Activated T-helper 17 cell treated with anti-CD3 and anti-CD28 coated beads, Interleukin-2, amount 50 U/mL, for 72 hours (primary cell): ENCODE measurements around the gene ZNRF2. TPM values are rescaled to one million over a fixed set of nuclear protein-coding genes. Genes with fewer than 3 reads are reported as not detected.

Experiments
- ATAC-seq: fragments of 150-1000 bp; cut with Tn5 transposase; replicated peaks from 2 replicates; pipeline ENCODE4 v1.10.0; 2021; ENCODE audit warnings: mild to moderate bottlenecking, moderate library complexity
- H3K27ac Mint-ChIP-seq: one replicate; pipeline ENCODE4 v1.8.0; 2022; ENCODE audit warnings: mixed read lengths
- H3K27me3 Mint-ChIP-seq: one replicate; pipeline ENCODE4 v1.8.0; 2022; ENCODE audit warnings: mixed read lengths
- H3K36me3 Mint-ChIP-seq: one replicate; pipeline ENCODE4 v1.8.0; 2022; ENCODE audit warnings: low read depth, mild to moderate bottlenecking, mixed read lengths
- H3K4me1 Mint-ChIP-seq: one replicate; pipeline ENCODE4 v1.8.0; 2022; ENCODE audit warnings: mixed read lengths
- H3K4me3 Mint-ChIP-seq: one replicate; pipeline ENCODE4 v1.8.0; 2022; ENCODE audit warnings: mild to moderate bottlenecking, mixed read lengths
- H3K9me3 Mint-ChIP-seq: one replicate; pipeline ENCODE4 v1.8.0; 2022; ENCODE audit warnings: mixed read lengths
- total RNA-seq, 2 donors: library from RNA; stranded (reverse); gene quantifications; one replicate each; pipeline ENCODE4 v1.2.3, GENCODE V29; 2022

ZNRF2 gene
- total RNA-seq = 1 to 10 TPM; 6.7 to 9.8 TPM

- H3K9me3 Mint-ChIP-seq = no peaks in the 10 kb centered on the region
- peak within 1 kb of the TSS; percentile 73 for H3K27ac Mint-ChIP-seq
- peaks cover 8% of the 10 kb centered on the region for H3K36me3 Mint-ChIP-seq
- peaks cover 36% of the 10 kb centered on the region for H3K4me1 Mint-ChIP-seq
- ATAC-seq = peak; percentile 94
- peak within 1 kb of the TSS; percentile 79 for H3K4me3 Mint-ChIP-seq
- H3K27me3 Mint-ChIP-seq = no peaks in the 10 kb centered on the region
Measured at GRCh38 chr7:30284298-30285066, at the start of gene ZNRF2. Gene ZNRF2, plus strand, starts transcription at chr7:30284597. Its CDS starts 761 bp downstream, at chr7:30285358.

- Mint-ChIP-seq H3K9me3 (no peaks in the 10 kb centered on the region), H3K36me3 (no peaks in the 10 kb centered on the region), H3K4me1 (peaks cover 8% of the 10 kb centered on the region), H3K27me3 (peaks cover 7% of the 10 kb centered on the region), H3K4me3 (no peak overlapping the region), H3K27ac (no peak overlapping the region)
- ATAC-seq = no peak
Measured at GRCh38 chr7:30237271-30237695, 47.1 kb upstream of the ZNRF2 start.

GRCh38 chr7:30238721-30239441 is 45.5 kb upstream of the ZNRF2 start:
- Mint-ChIP-seq H3K36me3 (no peaks in the 10 kb centered on the region), H3K4me1 (peaks cover 8% of the 10 kb centered on the region), H3K4me3 (peak overlapping the region; percentile 7), H3K27me3 (peaks cover 7% of the 10 kb centered on the region), H3K27ac (peak overlapping the region; percentile 77), H3K9me3 (no peaks in the 10 kb centered on the region)
- ATAC-seq = peak; percentile 92

- Mint-ChIP-seq H3K27ac (no peak overlapping the region), H3K4me1 (peaks cover 8% of the 10 kb centered on the region), H3K36me3 (no peaks in the 10 kb centered on the region), H3K9me3 (no peaks in the 10 kb centered on the region), H3K27me3 (peaks cover 7% of the 10 kb centered on the region), H3K4me3 (no peak overlapping the region)
- ATAC-seq = peak; percentile 28
Measured at GRCh38 chr7:30240106-30240800, 44.1 kb upstream of the ZNRF2 start.

- Mint-ChIP-seq H3K4me1 (peaks cover 8% of the 10 kb centered on the region), H3K27me3 (peaks cover 7% of the 10 kb centered on the region), H3K9me3 (no peaks in the 10 kb centered on the region), H3K4me3 (no peak overlapping the region), H3K36me3 (no peaks in the 10 kb centered on the region), H3K27ac (no peak overlapping the region)
- ATAC-seq = no peak
Measured at GRCh38 chr7:30241767-30242166, 42.6 kb upstream of the ZNRF2 start.

GRCh38 chr7:30244340-30244739 is 40.1 kb upstream of the ZNRF2 start:
- Mint-ChIP-seq H3K4me1 (peaks cover 7% of the 10 kb centered on the region), H3K27ac (no peak overlapping the region), H3K9me3 (no peaks in the 10 kb centered on the region), H3K36me3 (no peaks in the 10 kb centered on the region), H3K27me3 (peaks cover 7% of the 10 kb centered on the region), H3K4me3 (no peak overlapping the region)
- ATAC-seq = peak; percentile 37

- Mint-ChIP-seq H3K36me3 (no peaks in the 10 kb centered on the region), H3K9me3 (no peaks in the 10 kb centered on the region), H3K4me3 (no peak overlapping the region), H3K27ac (no peak overlapping the region), H3K4me1 (peaks cover 3% of the 10 kb centered on the region), H3K27me3 (peaks cover 4% of the 10 kb centered on the region)
- ATAC-seq = no peak
Measured at GRCh38 chr7:30245913-30246312, 38.5 kb upstream of the ZNRF2 start.

GRCh38 chr7:30246392-30246791 is 38.0 kb upstream of the ZNRF2 start:
- Mint-ChIP-seq H3K4me1 (peaks cover 3% of the 10 kb centered on the region), H3K9me3 (no peaks in the 10 kb centered on the region), H3K27ac (no peak overlapping the region), H3K36me3 (no peaks in the 10 kb centered on the region), H3K4me3 (no peak overlapping the region), H3K27me3 (peaks cover 4% of the 10 kb centered on the region)
- ATAC-seq = no peak

- H3K27me3 Mint-ChIP-seq = no peaks in the 10 kb centered on the region
- no peak for ATAC-seq
- no peaks in the 10 kb centered on the region for H3K9me3 Mint-ChIP-seq
- H3K4me1 Mint-ChIP-seq = peaks cover 7% of the 10 kb centered on the region
- no peak overlapping the region for H3K27ac Mint-ChIP-seq
- no peak overlapping the region for H3K4me3 Mint-ChIP-seq
- no peaks in the 10 kb centered on the region for H3K36me3 Mint-ChIP-seq
Measured at GRCh38 chr7:30247541-30248401, 36.6 kb upstream of the ZNRF2 start.

- Mint-ChIP-seq H3K27me3 (no peaks in the 10 kb centered on the region), H3K36me3 (no peaks in the 10 kb centered on the region), H3K4me3 (no peak overlapping the region), H3K9me3 (no peaks in the 10 kb centered on the region), H3K27ac (no peak overlapping the region), H3K4me1 (peaks cover 16% of the 10 kb centered on the region)
- ATAC-seq = no peak
Measured at GRCh38 chr7:30249316-30249715, 35.1 kb upstream of the ZNRF2 start.

GRCh38 chr7:30249986-30250774 is 34.2 kb upstream of the ZNRF2 start:
- Mint-ChIP-seq H3K4me3 (no peak overlapping the region), H3K9me3 (no peaks in the 10 kb centered on the region), H3K27ac (no peak overlapping the region), H3K4me1 (peaks cover 16% of the 10 kb centered on the region), H3K36me3 (no peaks in the 10 kb centered on the region), H3K27me3 (no peaks in the 10 kb centered on the region)
- no peak for ATAC-seq

- ATAC-seq = no peak
- Mint-ChIP-seq H3K36me3 (no peaks in the 10 kb centered on the region), H3K4me3 (no peak overlapping the region), H3K27ac (peak overlapping the region; percentile 14), H3K4me1 (peaks cover 16% of the 10 kb centered on the region), H3K9me3 (no peaks in the 10 kb centered on the region), H3K27me3 (no peaks in the 10 kb centered on the region)
Measured at GRCh38 chr7:30251708-30252329, 32.6 kb upstream of the ZNRF2 start.
